ENCODE measurements around the gene PDXP.

GRCh38 chr22:37711490-37711889 lies 53.0 kb downstream of the PDXP start:
- no peak for TF ChIP-seq POLR2A (IDR thresholded peaks at IDR 0.05)
- TF ChIP-seq CTCF (IDR thresholded peaks at IDR 0.05): no peak

Data from esophagus squamous epithelium (tissue), 4 donors.